GM12878 (cell line): ENCODE data around the gene LMAN1L.

Experiments used
- BACH1 ChIP-seq: fragments of 450-650 bp; IDR thresholded peaks from 2 replicates; pipeline ENCODE4 v1.6.1; 2017; ENCODE audit warnings: mild to moderate bottlenecking, borderline replicate concordance
- BHLHE40 ChIP-seq, 2 experiments: fragments of 450-650 bp in 1 of 2; IDR thresholded peaks; 2 replicates each; pipeline ENCODE4 v1.6.1; 2011 to 2017; ENCODE audit warnings: low read depth in 2 of 2, borderline replicate concordance in 1 of 2, improper control_type of control experiment in 1 of 2, low read length in 1 of 2, mild to moderate bottlenecking in 1 of 2
- CBFB ChIP-seq: IDR thresholded peaks from 2 replicates; pipeline ENCODE4 v1.6.1; 2016; ENCODE audit warnings: antibody characterized with exemption, low read depth
- CTCF ChIP-seq, 3 experiments: IDR thresholded peaks in 2 of 3; conservative IDR thresholded peaks in 1 of 3; 2 replicates each; pipeline ENCODE4 v1.5.1; 2011; ENCODE audit warnings: low read depth in 3 of 3, low read length in 3 of 3, mild to moderate bottlenecking in 3 of 3, control low read depth in 2 of 3, moderate library complexity in 2 of 3, inconsistent platforms in 1 of 3, mixed read lengths in 1 of 3; ENCODE audit not compliant: control insufficient read depth in 2 of 3, insufficient read depth in 1 of 3; ENCODE audit errors: extremely low read depth in 1 of 3
- IRF5 ChIP-seq: fragments of 450-650 bp; IDR thresholded peaks from 2 replicates; pipeline ENCODE4 v1.6.1; 2017; ENCODE audit warnings: borderline replicate concordance
- JUND ChIP-seq: IDR thresholded peaks from 2 replicates; pipeline ENCODE4 v1.6.1; 2012; ENCODE audit warnings: low read depth, mild to moderate bottlenecking, low read length, improper control_type of control experiment, moderate library complexity
- NBN ChIP-seq: fragments of 450-650 bp; IDR thresholded peaks from 2 replicates; pipeline ENCODE4 v1.6.1; 2016
- NR2C2 ChIP-seq: IDR thresholded peaks from 2 replicates; pipeline ENCODE4 v1.6.1; 2011; ENCODE audit warnings: borderline replicate concordance, low read depth; ENCODE audit not compliant: control insufficient read depth, insufficient read length
- NRF1 ChIP-seq: conservative IDR thresholded peaks from 2 replicates; pipeline ENCODE4 v1.6.1; 2011; ENCODE audit warnings: mild to moderate bottlenecking, low read depth, low read length, improper control_type of control experiment
- REST ChIP-seq: IDR thresholded peaks from 2 replicates; pipeline ENCODE4 v1.6.1; 2012; ENCODE audit warnings: mild to moderate bottlenecking, low read depth, low read length
- ZNF274 ChIP-seq: IDR thresholded peaks from one replicate; pipeline ENCODE4 v1.8.0; 2011; ENCODE audit not compliant: insufficient read length, insufficient read depth

DNA sequence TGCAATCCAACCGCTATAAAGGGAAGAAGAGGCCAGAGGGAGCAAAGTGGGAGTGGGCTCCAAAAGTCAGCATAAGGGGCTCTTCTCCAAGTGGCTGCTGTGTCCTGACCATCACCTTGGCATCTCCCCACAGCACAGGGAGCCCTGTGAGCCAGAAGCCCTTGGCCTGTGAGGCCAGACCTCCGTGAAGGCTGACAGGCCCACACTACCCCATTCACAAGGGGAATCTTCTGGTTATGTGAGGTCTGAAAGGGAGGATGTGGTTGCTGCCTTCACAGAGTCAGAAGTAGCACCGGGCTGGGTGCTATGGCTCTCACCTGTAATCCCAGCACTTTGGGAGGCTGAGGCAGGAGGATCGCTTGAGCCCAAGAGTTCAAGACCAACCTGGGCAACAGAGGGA is 32.9 kb downstream of the LMAN1L start:
- TF ChIP-seq BHLHE40 (IDR thresholded peaks at IDR 0.05; ENCODE audit: borderline replicate concordance in 1 of 2, low read depth in 2 of 2, low read length in 1 of 2) = no peak
- TF ChIP-seq REST = no peak
- TF ChIP-seq ZNF274 = no peak
- TF ChIP-seq IRF5 = no peak
- TF ChIP-seq BACH1 = no peak
- no peak for TF ChIP-seq NR2C2
- no peak for TF ChIP-seq NRF1
- TF ChIP-seq CTCF (IDR thresholded peaks at IDR 0.05 in 2 of 3, conservative IDR thresholded peaks at IDR 0.05 in 1 of 3; ENCODE audit: control insufficient read depth in 2 of 3, extremely low read depth in 1 of 3, insufficient read depth in 1 of 3, low read depth in 3 of 3, low read length in 3 of 3) = no peak
- TF ChIP-seq JUND = no peak
- TF ChIP-seq CBFB = no peak
- no peak for TF ChIP-seq NBN
